ENCODE data around the gene ZNF532. TPM values are rescaled to one million over a fixed set of nuclear protein-coding genes. Genes with fewer than 3 reads are reported as not detected.

ZNF532 gene
- total RNA-seq, 1 experiment from 2014 or later, result 21.1 TPM

GRCh38 chr18:58996131-58996641, 131.5 kb downstream of the ZNF532 start:
- no peaks in the 10 kb centered on the region for H3K36me3 ChIP-seq (ENCODE audit: low read depth)
- DNase-seq, result peak in 1 of 2 experiments; percentile 22
- no peaks in the 10 kb centered on the region for H3K9me3 ChIP-seq (ENCODE audit: insufficient read depth, low read depth)
- TF ChIP-seq, protein P1, sequence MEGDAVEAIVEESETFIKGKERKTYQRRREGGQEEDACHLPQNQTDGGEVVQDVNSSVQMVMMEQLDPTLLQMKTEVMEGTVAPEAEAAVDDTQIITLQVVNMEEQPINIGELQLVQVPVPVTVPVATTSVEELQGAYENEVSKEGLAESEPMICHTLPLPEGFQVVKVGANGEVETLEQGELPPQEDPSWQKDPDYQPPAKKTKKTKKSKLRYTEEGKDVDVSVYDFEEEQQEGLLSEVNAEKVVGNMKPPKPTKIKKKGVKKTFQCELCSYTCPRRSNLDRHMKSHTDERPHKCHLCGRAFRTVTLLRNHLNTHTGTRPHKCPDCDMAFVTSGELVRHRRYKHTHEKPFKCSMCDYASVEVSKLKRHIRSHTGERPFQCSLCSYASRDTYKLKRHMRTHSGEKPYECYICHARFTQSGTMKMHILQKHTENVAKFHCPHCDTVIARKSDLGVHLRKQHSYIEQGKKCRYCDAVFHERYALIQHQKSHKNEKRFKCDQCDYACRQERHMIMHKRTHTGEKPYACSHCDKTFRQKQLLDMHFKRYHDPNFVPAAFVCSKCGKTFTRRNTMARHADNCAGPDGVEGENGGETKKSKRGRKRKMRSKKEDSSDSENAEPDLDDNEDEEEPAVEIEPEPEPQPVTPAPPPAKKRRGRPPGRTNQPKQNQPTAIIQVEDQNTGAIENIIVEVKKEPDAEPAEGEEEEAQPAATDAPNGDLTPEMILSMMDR (conservative IDR thresholded peaks at IDR 0.05), result no peak
- no peak for TF ChIP-seq EZH2 (IDR thresholded peaks at IDR 0.05; ENCODE audit: low read depth)
- 0 out of 2 replicates have a peak, but pooled peaks cover 7% of the 10 kb centered on the region for H3K4me1 ChIP-seq (replicated peaks; ENCODE audit: insufficient read depth)
- BruUV-seq (replicated peaks), result no TSS peak
- no peaks in the 10 kb centered on the region for H3K79me2 ChIP-seq (ENCODE audit: low read depth)
- H4K20me1 ChIP-seq (ENCODE audit: insufficient read depth), result no peaks in the 10 kb centered on the region
- CTCF ChIA-PET, result no interaction called here
- no peaks in the 10 kb centered on the region for H3F3A ChIP-seq (ENCODE audit: insufficient read depth, low read depth)
- H3K4me2 ChIP-seq, result no peak overlapping the region
- no peak overlapping the region for H3K4me3 ChIP-seq
- POLR2A ChIA-PET (ENCODE audit: unreplicated experiment), result no interaction called here
- intact Hi-C loops (cut with micrococcal nuclease; ENCODE audit: unreplicated experiment), result no loop called here
- H3K27me3 ChIP-seq (ENCODE audit: insufficient read depth, low read depth), result no peaks in the 10 kb centered on the region
- H3K9me2 ChIP-seq (ENCODE audit: insufficient read depth), result no peaks in the 10 kb centered on the region
- H2AFZ ChIP-seq, result no peak overlapping the region
- H3K27ac ChIP-seq, result no peak overlapping the region

- intact Hi-C loops (cut with micrococcal nuclease; ENCODE audit: unreplicated experiment), result no loop called here
- H2AFZ ChIP-seq, result no peak overlapping the region
- H3K27me3 ChIP-seq (ENCODE audit: insufficient read depth, low read depth), result no peaks in the 10 kb centered on the region
- H3K79me2 ChIP-seq (ENCODE audit: low read depth), result no peaks in the 10 kb centered on the region
- no peak overlapping the region for H3K27ac ChIP-seq
- BruUV-seq (replicated peaks), result no TSS peak
- ChIA-PET CTCF (no interaction called here), POLR2A (ENCODE audit: unreplicated experiment) (no interaction called here)
- peaks cover 7% of the 10 kb centered on the region; the same call in 1 of the 2 replicates for H3K4me1 ChIP-seq (replicated peaks; ENCODE audit: insufficient read depth)
- no peaks in the 10 kb centered on the region for H3K9me2 ChIP-seq (ENCODE audit: insufficient read depth)
- no peak for TF ChIP-seq EZH2 (IDR thresholded peaks at IDR 0.05; ENCODE audit: low read depth)
- TF ChIP-seq, protein P1 (conservative IDR thresholded peaks at IDR 0.05), result no peak
- no peak for DNase-seq
- H3K4me3 ChIP-seq, result no peak overlapping the region
- H4K20me1 ChIP-seq (ENCODE audit: insufficient read depth), result no peaks in the 10 kb centered on the region
- no peak overlapping the region for H3K4me2 ChIP-seq
- H3K9me3 ChIP-seq (ENCODE audit: insufficient read depth, low read depth), result no peaks in the 10 kb centered on the region
- no peaks in the 10 kb centered on the region for H3K36me3 ChIP-seq (ENCODE audit: low read depth)
- no peaks in the 10 kb centered on the region for H3F3A ChIP-seq (ENCODE audit: insufficient read depth, low read depth)
Measured at GRCh38 chr18:58996696-58997095, 132.0 kb downstream of the ZNF532 start.

DNA sequence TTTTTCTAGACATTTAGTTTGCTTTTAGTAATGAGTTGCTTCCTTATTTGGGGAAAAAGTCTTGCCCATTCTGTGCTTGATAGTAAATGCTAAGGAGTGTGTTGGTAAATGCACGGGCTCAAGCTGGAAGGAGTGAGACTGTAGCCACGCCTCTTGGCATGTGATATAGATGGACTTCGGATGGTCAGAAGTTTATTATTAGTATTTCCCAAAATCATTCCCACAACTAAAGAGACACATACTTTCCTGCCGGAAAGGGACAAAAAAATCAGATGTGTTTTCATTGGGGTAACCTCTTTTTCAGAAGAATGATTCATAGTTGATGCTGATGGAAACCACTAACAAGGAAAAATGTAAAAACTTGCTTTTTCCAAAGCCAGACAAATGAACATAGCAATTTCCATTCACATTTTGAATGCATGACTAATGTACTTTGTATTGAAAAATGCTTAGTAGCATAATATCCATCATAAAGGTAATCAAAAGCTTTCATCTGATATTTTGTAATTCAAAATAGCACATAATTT, 133.2 kb downstream of the ZNF532 start:
- ChIA-PET CTCF (no interaction called here), POLR2A (ENCODE audit: unreplicated experiment) (no interaction called here)
- TF ChIP-seq, protein P1 (conservative IDR thresholded peaks at IDR 0.05), result no peak
- TF ChIP-seq EZH2 (IDR thresholded peaks at IDR 0.05; ENCODE audit: low read depth), result no peak
- Histone ChIP-seq H3K36me3 (ENCODE audit: low read depth) (no peaks in the 10 kb centered on the region), H3K9me3 (ENCODE audit: insufficient read depth, low read depth) (no peaks in the 10 kb centered on the region), H3K27me3 (ENCODE audit: insufficient read depth, low read depth) (no peaks in the 10 kb centered on the region), H3K9me2 (ENCODE audit: insufficient read depth) (no peaks in the 10 kb centered on the region), H3K27ac (no peak overlapping the region), H3K4me2 (no peak overlapping the region), H3K79me2 (ENCODE audit: low read depth) (no peaks in the 10 kb centered on the region), H3F3A (ENCODE audit: insufficient read depth, low read depth) (no peaks in the 10 kb centered on the region), H2AFZ (no peak overlapping the region), H3K4me1 (replicated peaks; ENCODE audit: insufficient read depth) (peaks cover 6% of the 10 kb centered on the region; the same call in 1 of the 2 replicates), H3K4me3 (no peak overlapping the region), H4K20me1 (ENCODE audit: insufficient read depth) (no peaks in the 10 kb centered on the region)
- DNase-seq, result no peak
- intact Hi-C loops (cut with micrococcal nuclease; ENCODE audit: unreplicated experiment), result no loop called here
- no TSS peak for BruUV-seq (replicated peaks)
